H54 (cell line): ENCODE results near the gene AUTS2.
"Not testable (repeated sequence)": the region's sequence is repeated elsewhere in the genome, so short reads cannot be mapped to it uniquely, and the experiment has no call there.

Experiments used
- DNase-seq: peaks from one replicate; pipeline ENCODE4 v3.0.0; 2011; ENCODE audit warnings: low spot score, mixed read lengths; ENCODE audit not compliant: insufficient read length
- FAIRE-seq: peaks from 3 replicates; lab custom pipeline; 2011; peaks lifted over from hg19 to GRCh38; lab: Jason Lieb, UNC
- POLR2A ChIP-seq: IDR thresholded peaks from 2 replicates; pipeline ENCODE4 v1.6.1; 2011; ENCODE audit warnings: low read depth, mild to moderate bottlenecking, low read length

AUTS2 gene

GRCh38 chr7:70589590-70589989 lies 991.3 kb downstream of the AUTS2 start:
- DNase-seq (no peak), FAIRE-seq (no peak)
- TF ChIP-seq POLR2A = no peak

- no peak for FAIRE-seq
- no peak for TF ChIP-seq POLR2A
Observed at GRCh38 chr7:70590126-70590854, 992.0 kb downstream of the AUTS2 start.

DNA sequence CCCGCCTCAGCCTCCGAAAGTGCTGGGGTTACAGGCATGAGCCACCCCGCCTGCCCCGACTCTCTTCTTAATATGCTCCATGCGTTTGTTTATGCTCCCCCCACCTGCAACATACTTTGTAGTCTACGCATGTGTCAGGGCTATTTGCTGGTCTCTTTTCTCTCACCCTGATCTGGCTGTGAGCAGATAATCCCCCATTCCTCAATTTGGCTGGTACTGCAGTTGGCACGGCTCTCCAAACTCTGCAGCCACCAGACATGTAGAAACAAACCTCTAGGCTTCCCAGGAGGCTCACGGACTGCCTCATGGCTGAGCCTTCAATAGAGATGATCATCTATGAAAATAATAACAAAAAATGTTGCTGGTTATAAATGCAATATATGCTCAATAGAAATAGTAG lies 993.4 kb downstream of the AUTS2 start:
- DNase-seq (no peak), FAIRE-seq (no peak)
- TF ChIP-seq POLR2A = no peak

More at GRCh38 chr7:70590126-70590854, 992.0 kb downstream of the AUTS2 start:
- DNase-seq = no peak

DNA sequence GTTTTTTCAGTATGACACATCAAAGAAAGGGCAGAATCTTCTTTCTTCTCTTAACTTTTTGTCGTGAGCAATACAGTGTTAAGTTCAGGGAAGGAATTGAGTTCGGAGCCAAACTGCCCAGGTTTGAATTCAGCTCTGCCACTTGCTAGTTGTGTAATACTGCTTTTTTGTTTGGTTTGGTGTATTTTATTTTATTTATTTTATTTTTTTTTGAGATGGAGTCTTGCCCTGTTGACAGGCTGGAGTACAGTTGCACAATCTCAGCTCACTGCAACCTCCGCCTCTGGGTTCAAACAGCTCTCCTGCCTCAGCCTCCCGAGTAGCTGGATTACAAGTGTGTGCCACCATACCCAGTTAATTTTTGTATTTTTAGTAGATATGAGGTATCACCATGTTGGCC lies 993.9 kb downstream of the AUTS2 start:
- FAIRE-seq (no peak), DNase-seq (no peak)
- TF ChIP-seq POLR2A = no peak

GRCh38 chr7:70594170-70594569 lies 995.9 kb downstream of the AUTS2 start:
- no peak for DNase-seq
- no peak for FAIRE-seq
- no peak for TF ChIP-seq POLR2A

DNA sequence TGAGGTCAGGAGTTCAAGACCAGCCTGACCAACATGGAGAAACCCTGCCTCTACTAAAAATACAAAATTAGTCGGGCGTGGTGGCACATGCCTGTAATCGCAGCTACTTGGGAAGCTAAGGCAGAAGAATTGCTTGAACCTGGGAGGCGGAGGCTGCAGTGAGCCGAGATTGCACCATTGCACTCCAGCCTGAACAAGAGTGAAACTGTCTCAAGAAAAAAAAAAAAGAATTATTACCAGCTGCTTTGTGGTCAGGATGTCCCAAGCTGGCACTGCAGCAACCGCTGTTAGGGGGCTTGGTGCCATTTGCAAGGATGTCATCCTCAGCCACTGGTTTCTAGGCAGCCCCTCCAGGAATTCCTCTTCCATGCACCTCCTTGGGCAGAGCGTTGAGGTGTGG lies 996.6 kb downstream of the AUTS2 start:
- FAIRE-seq = not testable (repeated sequence)

GRCh38 chr7:70595370-70595754 lies 997.1 kb downstream of the AUTS2 start:
- no peak for TF ChIP-seq POLR2A
- FAIRE-seq = no peak
- no peak for DNase-seq

More for the DNA sequence above, 996.6 kb downstream of the AUTS2 start:
- not testable (repeated sequence) for DNase-seq

GRCh38 chr7:70595755-70596597 lies 997.7 kb downstream of the AUTS2 start:
- DNase-seq (no peak), FAIRE-seq (no peak)
- TF ChIP-seq POLR2A = 0 out of 2 replicates have a peak, but pooled peaks have one; percentile 10

DNA sequence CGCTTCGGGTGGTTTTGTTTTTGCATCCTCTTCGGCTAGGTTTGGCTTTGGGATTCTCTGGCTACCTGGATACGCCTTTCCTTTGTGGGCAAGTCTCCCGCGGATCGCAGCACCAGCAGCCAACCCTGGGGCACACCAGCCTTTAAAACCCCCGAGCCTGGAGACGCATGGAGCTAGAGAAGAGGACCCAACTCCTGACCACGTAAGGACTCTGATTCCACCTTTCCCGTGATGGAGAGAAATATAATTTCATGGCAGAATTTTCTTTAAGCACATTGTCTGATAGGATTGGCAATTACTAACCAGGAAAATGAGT lies 998.3 kb downstream of the AUTS2 start:
- DNase-seq = no peak
- no peak for FAIRE-seq
- no peak for TF ChIP-seq POLR2A

DNA sequence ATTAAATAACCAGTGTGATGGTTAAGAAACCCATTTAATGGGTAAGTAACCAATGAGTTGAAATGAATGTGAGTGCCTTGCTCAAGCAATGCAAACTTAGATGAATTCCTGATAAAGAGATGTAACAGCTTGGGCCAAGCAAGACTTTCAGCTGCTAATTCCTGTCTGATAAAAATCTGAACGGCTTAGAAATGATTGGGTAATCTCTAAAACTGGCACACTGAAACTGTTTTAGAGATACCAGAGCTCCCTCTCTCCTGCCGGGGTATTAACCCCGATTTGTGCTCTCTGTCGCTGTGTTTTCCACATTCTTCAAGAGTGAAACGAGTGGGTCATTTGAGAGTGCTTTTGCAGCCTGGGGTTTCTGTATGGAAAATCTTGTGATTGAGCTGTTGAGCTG lies 998.8 kb downstream of the AUTS2 start:
- no peak for TF ChIP-seq POLR2A
- FAIRE-seq (no peak), DNase-seq (no peak)

- peak; percentile 28 for DNase-seq
- no peak for TF ChIP-seq POLR2A
- FAIRE-seq = no peak
Observed at GRCh38 chr7:70598976-70599375, 1000.7 kb downstream of the AUTS2 start.

DNA sequence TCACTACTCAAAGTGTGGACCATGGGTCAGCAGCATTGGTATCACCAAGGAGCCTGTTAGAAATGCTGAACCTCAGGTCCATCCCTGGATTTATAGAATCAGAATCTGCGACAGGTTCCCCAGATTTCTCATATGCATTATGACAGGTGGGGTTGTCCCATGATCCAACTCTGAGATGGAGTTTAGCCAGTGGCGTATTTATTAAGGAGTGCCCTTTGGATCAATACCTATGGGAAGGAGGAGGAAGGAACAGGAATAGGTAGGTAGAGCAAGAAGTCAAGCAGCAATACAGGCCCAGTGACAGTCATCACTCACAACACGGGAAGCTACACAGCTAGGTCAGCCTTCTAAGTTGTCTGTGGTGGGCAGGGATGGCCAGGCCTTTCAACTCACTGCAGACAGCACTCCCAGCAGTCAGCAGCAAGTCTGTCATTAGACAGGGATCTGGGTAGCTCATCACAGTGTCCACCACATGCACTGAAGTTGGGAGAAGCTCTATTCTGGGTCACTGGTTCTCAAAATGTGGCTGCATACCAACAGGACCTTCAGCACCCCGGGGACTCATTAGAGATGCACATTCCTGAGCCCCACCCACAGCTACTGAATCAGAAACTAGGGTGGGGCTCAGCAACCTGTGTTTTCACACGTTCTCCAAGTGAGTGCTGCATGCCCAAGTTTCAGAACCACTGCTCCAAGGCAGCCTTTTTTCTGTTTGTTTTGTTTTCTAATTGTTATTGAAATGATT lies 1001.3 kb downstream of the AUTS2 start:
- no peak for FAIRE-seq
- TF ChIP-seq POLR2A = no peak
- peak; percentile 29 for DNase-seq

GRCh38 chr7:70600993-70601392 lies 1002.7 kb downstream of the AUTS2 start:
- TF ChIP-seq POLR2A = no peak
- FAIRE-seq (no peak), DNase-seq (no peak)

GRCh38 chr7:70602117-70602516 lies 1003.8 kb downstream of the AUTS2 start:
- TF ChIP-seq POLR2A = no peak
- FAIRE-seq (no peak), DNase-seq (no peak)
